Adrenal gland (tissue), 12 donors: ENCODE measurements around the gene SAV1. TPM values are rescaled to one million over a fixed set of nuclear protein-coding genes. Genes with fewer than 3 reads are reported as not detected.

Experiments used
- DNase-seq, 7 donors: peaks; one replicate each; pipeline ENCODE4 v3.0.0-alpha.2; 2019 to 2020
- H3K27ac ChIP-seq, 5 donors: fragments of 200-600 bp; sonication (generic) in 4 of 5; 1 replicate in 3 of 5; 2 replicates in 2 of 5; pipeline versions ENCODE4 v1.5.1 to v1.8.0; 2016 to 2020; ENCODE audit warnings: mild to moderate bottlenecking in 1 of 5
- H3K27me3 ChIP-seq: fragments of 200-600 bp; 2 replicates; pipeline ENCODE4 v1.8.0; 2021
- H3K36me3 ChIP-seq, 2 donors: fragments of 200-600 bp; replicated peaks in 1 of 2; 1 replicate in 1 of 2; 2 replicates in 1 of 2; pipeline versions ENCODE4 v1.5.1 to v1.8.0; 2018 to 2022
- H3K4me1 ChIP-seq, 2 donors: fragments of 200-600 bp; replicated peaks in 1 of 2; 1 replicate in 1 of 2; 2 replicates in 1 of 2; pipeline versions ENCODE4 v1.5.1 to v1.8.0; 2018 to 2021
- H3K4me3 ChIP-seq, 4 donors: fragments of 200-600 bp; sonication (generic) in 3 of 4; one replicate each; pipeline ENCODE4 v1.5.1; 2016 to 2018
- H3K9me3 ChIP-seq, 3 donors: fragments of 200-600 bp; sonication (generic) in 1 of 3; replicated peaks in 1 of 3; 1 replicate in 2 of 3; 2 replicates in 1 of 3; pipeline versions ENCODE4 v1.5.1 to v1.8.0; 2016 to 2021
- POLR2A ChIP-seq, 2 donors: fragments of 450-650 bp; IDR thresholded peaks; one replicate each; pipeline ENCODE4 v1.6.1; 2017; ENCODE audit warnings: antibody characterized with exemption in 2 of 2, mild to moderate bottlenecking in 2 of 2, moderate library complexity in 1 of 2
- WGBS, 4 donors: extraction: QIAGEN DNeasy Blood & Tissue Kit in 2 of 4; methylation state at CpG; one replicate each; pipeline versions ENCODE4 v1.1.5 to v1.1.7; 2013 to 2017; 5-methylcytosine and 5-hydroxymethylcytosine counted together
- intact Hi-C, 2 donors: fragments of 100-400 bp; cut with DNase I; formaldehyde crosslinking; loops; one replicate each; pipeline versions ENCODE4 v1.14.1 to v1.15.0; 2022 to 2023
- polyA plus RNA-seq, 3 donors: library from polyadenylated mRNA; stranded (reverse); fragments of 200-250 nt in 2 of 3; fragments of 350-450 nt in 1 of 3; fragmentation: Illumina TruSeq in 1 of 3; extraction: RNeasy Lipid Tissue Mini Kit (QIAGEN cat#74804) in 1 of 3; gene quantifications; one replicate each; pipeline ENCODE4 v1.2.3, GENCODE V29; 2013 to 2014
- total RNA-seq, 9 donors: library from RNA; depleted of rRNA in 4 of 9; stranded (reverse); fragments of >200 nt in 4 of 9; fragments of 120-200 nt in 1 of 9; fragmentation: NEBNext Ultra II Directional in 1 of 9; extraction: Animal tissue kit (Norgen Biotek cat#: 25700) in 1 of 9; gene quantifications; one replicate each; pipeline versions ENCODE4 v1.1.0 to v1.2.4, GENCODE V29; 2013 to 2023
- TF ChIP-seq, protein P1 (sequence below), 6 experiments: fragments of 450-650 bp in 4 of 6; fragments of 200-600 bp in 2 of 6; sonication (generic) in 1 of 6; IDR thresholded peaks; 1 replicate in 5 of 6; 2 replicates in 1 of 6; pipeline versions ENCODE4 v1.5.1 to v1.8.0; 2016 to 2021; ENCODE audit warnings: antibody characterized with exemption in 6 of 6, mild to moderate bottlenecking in 2 of 6, moderate library complexity in 1 of 6
- donor health status: healthy with polysubstance abuse.
- donor health status: Bipolar disorder and iron deficiency.
- donor health status: DM: yes; HTN: yes; CAD: no.
- donor health status: DM: no; HTN: no; CAD: no.
- donor health status: DM: no; HTN: no; CAD: no.
- donor health status: DM: yes; HTN: yes; CAD: no.

Gene SAV1
- total and polyA plus RNA-seq, 12 donors, result 14.8 to 39.2 (median 26.9) TPM

DNA sequence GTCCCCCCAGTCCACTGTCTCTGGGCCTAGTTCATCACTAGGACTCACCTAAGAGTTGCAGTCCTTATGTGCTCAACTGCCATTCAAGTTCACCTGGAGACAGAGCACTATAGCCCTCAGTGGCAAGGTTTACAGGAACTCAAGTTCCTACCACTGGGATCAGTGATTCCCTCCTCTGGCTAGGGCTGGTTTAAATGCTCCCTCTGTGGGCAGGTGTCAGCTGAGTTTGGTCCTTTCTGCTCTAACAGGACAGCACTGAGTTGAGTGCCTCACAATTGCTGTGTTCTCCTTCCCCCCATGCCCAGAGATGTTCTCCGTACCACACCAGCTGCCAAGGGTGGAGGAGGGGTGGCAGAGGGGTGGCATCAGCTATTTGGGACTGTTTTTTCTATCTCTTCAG, 20.8 kb upstream of the SAV1 start:
- intact Hi-C loops, result no loop called here
- no peaks in the 10 kb centered on the region for H3K4me1 ChIP-seq
- H3K36me3 ChIP-seq, result no peaks in the 10 kb centered on the region
- no peak for DNase-seq
- no peak overlapping the region for H3K4me3 ChIP-seq
- H3K27ac ChIP-seq, result no peak overlapping the region
- 95 to 100% (median 100%) methylated on average over 1 of the region's 1 CpG for WGBS, 4 donors
- H3K9me3 ChIP-seq, result no peaks in the 10 kb centered on the region
- H3K27me3 ChIP-seq, result no peaks in the 10 kb centered on the region
- TF ChIP-seq, protein P1, sequence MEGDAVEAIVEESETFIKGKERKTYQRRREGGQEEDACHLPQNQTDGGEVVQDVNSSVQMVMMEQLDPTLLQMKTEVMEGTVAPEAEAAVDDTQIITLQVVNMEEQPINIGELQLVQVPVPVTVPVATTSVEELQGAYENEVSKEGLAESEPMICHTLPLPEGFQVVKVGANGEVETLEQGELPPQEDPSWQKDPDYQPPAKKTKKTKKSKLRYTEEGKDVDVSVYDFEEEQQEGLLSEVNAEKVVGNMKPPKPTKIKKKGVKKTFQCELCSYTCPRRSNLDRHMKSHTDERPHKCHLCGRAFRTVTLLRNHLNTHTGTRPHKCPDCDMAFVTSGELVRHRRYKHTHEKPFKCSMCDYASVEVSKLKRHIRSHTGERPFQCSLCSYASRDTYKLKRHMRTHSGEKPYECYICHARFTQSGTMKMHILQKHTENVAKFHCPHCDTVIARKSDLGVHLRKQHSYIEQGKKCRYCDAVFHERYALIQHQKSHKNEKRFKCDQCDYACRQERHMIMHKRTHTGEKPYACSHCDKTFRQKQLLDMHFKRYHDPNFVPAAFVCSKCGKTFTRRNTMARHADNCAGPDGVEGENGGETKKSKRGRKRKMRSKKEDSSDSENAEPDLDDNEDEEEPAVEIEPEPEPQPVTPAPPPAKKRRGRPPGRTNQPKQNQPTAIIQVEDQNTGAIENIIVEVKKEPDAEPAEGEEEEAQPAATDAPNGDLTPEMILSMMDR (IDR thresholded peaks at IDR 0.05), result no peak

DNA sequence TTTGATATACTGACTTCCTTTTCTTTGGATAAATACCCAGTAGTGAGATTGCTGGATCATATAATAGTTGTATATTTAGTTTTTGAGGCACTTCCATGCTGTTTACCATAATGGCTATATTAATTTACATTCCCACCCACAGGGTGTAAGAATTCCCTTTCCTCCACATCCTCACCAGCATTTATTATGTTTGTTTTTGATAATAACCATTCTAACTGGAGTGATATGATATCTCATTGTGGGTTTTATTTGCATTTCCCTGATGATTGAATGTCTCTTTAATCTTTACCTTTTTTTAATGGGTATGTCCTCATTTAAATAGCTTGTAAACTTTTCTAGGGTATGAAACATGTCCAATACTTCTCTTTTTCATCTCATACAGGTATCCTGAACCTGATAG, 11.6 kb upstream of the SAV1 start:
- intact Hi-C loops, result no loop called here
- no peaks in the 10 kb centered on the region for H3K9me3 ChIP-seq
- no peak for DNase-seq
- H3K27me3 ChIP-seq, result no peaks in the 10 kb centered on the region
- H3K4me1 ChIP-seq, result peaks cover 7 to 14% of the 10 kb centered on the region in 2 donors
- H3K27ac ChIP-seq, result no peak overlapping the region
- H3K4me3 ChIP-seq, result no peak overlapping the region
- no peak for TF ChIP-seq POLR2A (IDR thresholded peaks at IDR 0.05)
- H3K36me3 ChIP-seq, result no peaks in the 10 kb centered on the region

DNA sequence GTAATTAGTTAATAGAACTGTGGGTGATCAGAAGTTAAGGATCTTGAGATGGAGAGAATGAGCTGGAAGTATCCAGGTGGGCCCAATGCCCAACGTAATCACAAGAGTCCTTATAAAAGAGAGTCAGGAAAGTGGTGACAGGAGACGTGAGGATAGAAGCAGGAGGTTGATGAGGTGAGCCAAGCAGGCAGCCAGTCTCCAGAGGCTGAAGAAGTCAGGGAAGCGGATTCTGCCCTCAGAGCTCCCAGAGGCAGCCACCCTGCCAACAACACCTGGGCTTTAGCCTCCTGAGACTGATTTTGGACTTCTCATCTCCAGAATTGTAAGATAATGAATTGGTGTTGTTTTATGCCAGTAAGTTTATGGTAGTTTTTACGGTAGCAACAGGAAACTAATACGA, 10.1 kb upstream of the SAV1 start:
- no peaks in the 10 kb centered on the region for H3K36me3 ChIP-seq
- TF ChIP-seq POLR2A (IDR thresholded peaks at IDR 0.05), result no peak
- TF ChIP-seq, protein P1 (IDR thresholded peaks at IDR 0.05), result no peak
- no peak for DNase-seq
- intact Hi-C loops, result no loop called here
- H3K9me3 ChIP-seq, result no peaks in the 10 kb centered on the region
- peaks cover 7 to 20% of the 10 kb centered on the region in 2 donors for H3K4me1 ChIP-seq
- H3K4me3 ChIP-seq, result no peak overlapping the region
- peak overlapping the region in 1 of 5 donors; percentile 53 for H3K27ac ChIP-seq
- H3K27me3 ChIP-seq, result no peaks in the 10 kb centered on the region
- 86 to 91% (median 87%) methylated on average over 5 of the region's 5 CpGs for WGBS, 4 donors

DNA sequence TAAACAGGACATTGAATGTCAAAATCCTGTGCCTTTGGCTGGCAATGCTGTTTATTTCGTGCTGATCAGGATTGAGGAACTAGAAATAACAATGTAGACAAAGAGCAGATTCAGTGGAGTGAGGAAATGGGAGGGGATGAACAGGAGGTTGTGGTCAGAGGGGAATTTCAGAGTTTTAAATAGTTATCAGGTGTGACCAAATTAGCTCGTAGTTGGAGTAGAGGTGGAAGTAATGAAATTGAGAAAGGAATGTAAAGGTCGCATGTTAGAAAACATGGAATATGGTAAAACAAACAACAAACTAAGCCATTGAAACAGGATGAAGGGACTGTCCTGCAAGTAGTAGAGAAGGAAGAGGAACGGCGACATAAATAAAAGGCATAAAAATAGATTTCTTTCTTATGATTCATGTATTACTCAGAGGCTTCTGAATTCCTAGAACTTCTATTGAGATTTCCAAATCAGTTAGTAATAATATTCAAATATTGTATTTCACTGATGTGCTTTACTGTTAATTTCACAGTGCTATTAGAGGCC, 9.5 kb upstream of the SAV1 start:
- H3K36me3 ChIP-seq, result no peaks in the 10 kb centered on the region
- intact Hi-C loops, result no loop called here
- no peaks in the 10 kb centered on the region for H3K27me3 ChIP-seq
- TF ChIP-seq, protein P1 (IDR thresholded peaks at IDR 0.05), result no peak
- WGBS, 4 donors, result 19 to 26% (median 22%) methylated on average over 5 of the region's 5 CpGs
- H3K4me1 ChIP-seq, result peaks cover 7 to 22% of the 10 kb centered on the region in 2 donors
- H3K9me3 ChIP-seq, result no peaks in the 10 kb centered on the region
- H3K27ac ChIP-seq, result peak overlapping the region in 3 of 5 donors; percentile 8 to 57 (median 53)
- H3K4me3 ChIP-seq, result no peak overlapping the region
- no peak for DNase-seq

DNA sequence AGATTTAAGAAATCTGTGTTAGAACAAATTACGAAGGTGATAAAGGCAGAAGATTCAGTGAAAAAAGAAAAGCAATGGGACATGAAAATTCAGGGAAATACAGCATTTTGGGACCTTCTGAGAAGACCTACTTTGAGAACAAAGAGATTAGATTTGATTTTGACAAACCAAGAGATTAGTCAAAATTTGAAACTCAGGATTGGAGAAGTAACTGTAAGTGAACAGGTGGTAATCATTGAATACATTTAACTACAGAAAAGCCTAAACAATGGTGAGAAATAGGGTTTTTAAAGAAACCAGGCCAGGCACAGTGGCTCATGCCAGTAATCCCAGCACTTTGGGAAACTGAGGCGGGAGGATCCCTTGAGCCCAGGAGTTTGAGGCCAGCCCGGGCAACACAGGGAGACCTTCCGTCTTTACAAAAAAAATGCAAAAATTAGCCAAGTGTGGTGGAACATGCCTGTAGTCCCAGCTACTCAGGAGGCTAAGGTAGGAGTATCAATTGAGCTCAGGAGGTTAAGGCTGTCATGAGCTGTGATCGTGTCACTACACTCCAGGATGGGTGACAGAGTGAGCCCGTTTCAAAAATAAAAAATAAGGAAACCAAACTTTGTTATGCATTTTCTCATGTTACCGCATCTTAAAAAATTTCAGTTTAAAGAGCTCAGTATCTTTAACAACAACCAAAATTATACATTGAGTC, 8.9 kb upstream of the SAV1 start:
- TF ChIP-seq, protein P1 (IDR thresholded peaks at IDR 0.05), result no peak
- TF ChIP-seq POLR2A (IDR thresholded peaks at IDR 0.05), result no peak
- H3K4me1 ChIP-seq, result peaks cover 7 to 22% of the 10 kb centered on the region in 2 donors
- no peaks in the 10 kb centered on the region for H3K9me3 ChIP-seq
- intact Hi-C loops, result no loop called here
- H3K27ac ChIP-seq, result peak overlapping the region in 3 of 5 donors; percentile 8 to 57 (median 53)
- H3K4me3 ChIP-seq, result no peak overlapping the region
- no peaks in the 10 kb centered on the region for H3K27me3 ChIP-seq
- no peak for DNase-seq
- 84 to 91% (median 88%) methylated on average over 7 of the region's 7 CpGs for WGBS, 4 donors
- H3K36me3 ChIP-seq, result no peaks in the 10 kb centered on the region
